ENCODE measurements around the gene DTD2.

DTD2 gene

DNA sequence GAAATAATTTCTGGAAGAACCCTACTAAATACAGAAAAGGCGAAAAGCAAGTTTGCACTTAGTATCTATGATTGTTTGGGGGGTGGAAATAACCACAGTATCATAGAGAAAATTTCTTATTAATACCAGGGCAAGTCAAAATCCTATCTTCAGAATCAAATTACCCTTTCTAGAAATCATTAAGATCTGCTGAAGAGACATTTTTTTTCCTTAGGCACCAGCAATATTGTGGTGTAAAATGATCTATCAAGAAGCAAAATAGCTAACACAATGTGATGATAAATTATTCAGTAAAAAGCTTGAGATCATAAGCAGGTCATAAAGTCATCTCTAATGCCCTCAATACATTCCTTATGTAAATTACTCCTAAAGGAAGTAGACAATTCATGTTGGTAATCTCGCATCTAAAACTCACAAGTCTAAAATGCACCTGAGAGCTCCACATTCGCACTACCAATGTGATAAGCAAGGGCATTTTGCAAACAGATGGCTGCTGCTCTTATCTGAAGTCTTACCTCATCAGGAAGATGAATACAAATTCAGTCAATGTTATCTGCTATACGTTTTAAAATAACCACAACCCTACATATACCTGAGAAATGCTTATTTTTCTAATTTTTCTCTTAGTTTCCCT is 51.6 kb downstream of the DTD2 start:
- no peak for DNase-seq (ENCODE audit: low read depth in 2 of 2)

GRCh38 chr14:31405106-31405505 is 52.2 kb downstream of the DTD2 start:
- DNase-seq (ENCODE audit: low read depth in 2 of 2) = no peak

DNA sequence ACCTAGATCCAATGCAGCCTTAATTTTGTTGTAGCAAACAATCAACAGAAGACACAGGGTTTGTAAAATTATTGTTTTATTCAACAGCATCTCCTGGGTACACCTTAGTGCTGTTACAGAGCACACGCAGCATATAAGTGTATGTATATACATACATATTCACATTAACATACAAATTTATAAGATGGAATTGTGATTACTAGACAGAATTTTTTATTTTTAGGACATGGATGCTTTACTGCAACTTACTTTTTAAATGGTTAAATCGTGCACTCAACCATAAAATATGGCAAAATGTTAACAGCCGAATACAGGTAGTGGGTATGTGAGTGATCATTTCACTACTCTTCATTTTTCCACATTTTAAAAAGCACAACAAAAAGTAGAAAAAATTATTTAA is 53.6 kb downstream of the DTD2 start:
- no peak for DNase-seq (ENCODE audit: low read depth in 2 of 2)

GRCh38 chr14:31402764-31403439 is 54.4 kb downstream of the DTD2 start:
- no peak for DNase-seq (ENCODE audit: low read depth in 2 of 2)

DNA sequence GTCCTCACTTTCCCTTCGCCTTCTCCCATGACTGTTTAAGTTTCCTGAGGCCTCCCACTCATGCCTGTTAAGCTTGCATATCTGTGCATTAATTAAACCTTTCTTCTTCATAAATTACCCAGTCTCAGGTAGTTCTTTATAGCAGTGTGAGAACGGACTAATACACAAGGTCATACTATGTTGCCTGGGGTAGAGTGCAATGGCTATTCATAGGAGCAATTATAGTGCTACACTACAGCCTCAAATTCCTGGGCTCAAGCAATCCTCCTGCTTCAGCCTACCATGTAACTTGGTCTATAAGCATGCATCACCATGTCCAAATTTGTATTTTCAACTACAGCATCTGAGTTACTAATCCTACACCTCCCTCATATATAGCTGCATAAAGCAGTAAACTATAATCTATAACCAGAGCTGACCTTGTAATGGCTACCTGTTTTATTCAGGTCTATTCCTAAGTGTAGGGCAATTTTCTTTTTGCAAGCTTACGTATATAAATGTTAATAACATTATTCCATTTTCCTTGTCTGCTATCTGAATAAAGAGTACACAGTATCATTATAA is 55.9 kb downstream of the DTD2 start:
- DNase-seq (ENCODE audit: low read depth in 2 of 2) = no peak

GRCh38 chr14:31400031-31400638 is 57.2 kb downstream of the DTD2 start:
- no peak for DNase-seq (ENCODE audit: low read depth in 2 of 2)

Data from activated CD8-positive, alpha-beta memory T cell treated with anti-CD3 and anti-CD28 coated beads for 4 hours (primary cell).